Measurements from ENCODE around the gene RBM33. TPM values are rescaled to one million over a fixed set of nuclear protein-coding genes. Genes with fewer than 3 reads are reported as not detected.

The RBM33 gene
- total RNA-seq, 1 donor from 2014 or later: 30.8 TPM

DNA sequence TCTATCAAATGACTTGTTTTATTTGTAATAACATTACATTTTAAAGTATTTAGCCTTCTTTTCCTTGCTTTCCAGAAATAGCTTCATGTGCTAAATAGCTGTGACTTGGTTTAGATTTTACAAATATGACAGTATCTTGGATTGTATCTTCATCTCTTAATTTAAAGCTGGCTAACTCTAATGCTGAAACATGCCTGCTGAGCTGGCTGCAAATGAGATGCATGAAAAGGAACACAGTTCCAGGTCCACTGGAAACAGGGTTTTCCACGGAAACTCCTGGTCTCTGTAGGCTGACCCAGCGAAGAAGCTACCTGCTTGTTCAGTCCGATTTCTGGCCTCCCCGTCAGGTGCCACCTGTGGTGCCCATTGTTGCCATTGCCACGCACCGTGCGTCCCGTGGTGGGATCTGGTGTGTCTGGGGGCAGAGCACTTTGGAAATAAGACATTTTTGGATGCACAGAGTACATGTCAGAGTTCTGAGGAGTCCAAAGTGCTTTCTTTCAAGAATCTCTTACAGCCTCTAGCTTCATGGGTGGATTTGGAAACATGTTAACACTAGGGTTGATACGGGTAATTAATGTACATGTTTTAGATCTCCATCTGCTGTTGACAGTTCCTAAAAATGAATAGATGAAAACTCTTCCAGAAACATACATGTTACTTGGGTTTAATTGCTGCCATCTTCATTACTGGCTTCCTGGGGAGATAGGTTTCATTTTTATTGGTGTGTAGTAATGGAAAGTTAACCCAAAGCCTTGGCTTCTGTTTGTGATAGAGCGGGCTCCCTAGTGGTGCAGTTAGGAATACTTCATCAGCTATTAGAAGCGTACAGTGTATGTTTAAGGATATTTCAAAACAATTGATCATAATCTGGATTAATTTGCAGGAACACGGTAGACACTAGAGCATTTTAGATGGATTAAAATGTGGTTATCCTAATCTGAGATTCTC lies 122.8 kb downstream of the RBM33 start:
- no peak for DNase-seq
- Histone ChIP-seq H3K9me3 (replicated peaks) (no peaks in the 10 kb centered on the region), H3K4me3 (no peak overlapping the region), H3K27me3 (ENCODE audit: low read depth) (no peaks in the 10 kb centered on the region), H3K4me1 (peaks cover 28% of the 10 kb centered on the region), H3K36me3 (peaks cover 68% of the 10 kb centered on the region), H3K27ac (replicated peaks) (no peak overlapping the region)
- TF ChIP-seq, protein P1, sequence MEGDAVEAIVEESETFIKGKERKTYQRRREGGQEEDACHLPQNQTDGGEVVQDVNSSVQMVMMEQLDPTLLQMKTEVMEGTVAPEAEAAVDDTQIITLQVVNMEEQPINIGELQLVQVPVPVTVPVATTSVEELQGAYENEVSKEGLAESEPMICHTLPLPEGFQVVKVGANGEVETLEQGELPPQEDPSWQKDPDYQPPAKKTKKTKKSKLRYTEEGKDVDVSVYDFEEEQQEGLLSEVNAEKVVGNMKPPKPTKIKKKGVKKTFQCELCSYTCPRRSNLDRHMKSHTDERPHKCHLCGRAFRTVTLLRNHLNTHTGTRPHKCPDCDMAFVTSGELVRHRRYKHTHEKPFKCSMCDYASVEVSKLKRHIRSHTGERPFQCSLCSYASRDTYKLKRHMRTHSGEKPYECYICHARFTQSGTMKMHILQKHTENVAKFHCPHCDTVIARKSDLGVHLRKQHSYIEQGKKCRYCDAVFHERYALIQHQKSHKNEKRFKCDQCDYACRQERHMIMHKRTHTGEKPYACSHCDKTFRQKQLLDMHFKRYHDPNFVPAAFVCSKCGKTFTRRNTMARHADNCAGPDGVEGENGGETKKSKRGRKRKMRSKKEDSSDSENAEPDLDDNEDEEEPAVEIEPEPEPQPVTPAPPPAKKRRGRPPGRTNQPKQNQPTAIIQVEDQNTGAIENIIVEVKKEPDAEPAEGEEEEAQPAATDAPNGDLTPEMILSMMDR (IDR thresholded peaks at IDR 0.05; ENCODE audit: borderline replicate concordance): no peak
- intact Hi-C loops (cut with micrococcal nuclease): no loop called here

DNA sequence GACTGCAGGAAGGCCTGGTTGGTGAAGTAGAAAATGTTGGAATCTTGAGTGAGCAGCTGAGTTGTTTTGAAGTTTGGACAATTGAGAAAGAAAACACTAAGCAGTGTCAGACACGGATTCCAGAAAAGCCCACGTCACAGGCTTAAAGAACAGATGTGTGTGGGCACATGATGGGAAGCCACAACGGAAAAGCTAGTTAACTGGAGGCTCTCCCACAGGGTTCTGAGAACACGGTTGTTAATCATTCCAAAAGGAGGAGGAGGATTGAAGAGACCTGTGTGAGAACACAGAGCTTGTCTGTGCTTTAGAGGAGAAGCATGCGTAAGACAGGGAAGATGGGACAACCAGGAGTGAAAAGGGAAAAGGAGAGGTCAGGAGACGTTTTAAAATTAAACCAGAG lies 125.2 kb downstream of the RBM33 start:
- H3K9me3 ChIP-seq (replicated peaks): no peaks in the 10 kb centered on the region
- H3K27me3 ChIP-seq (ENCODE audit: low read depth): no peaks in the 10 kb centered on the region
- peaks cover 79% of the 10 kb centered on the region for H3K36me3 ChIP-seq
- TF ChIP-seq, protein P1 (IDR thresholded peaks at IDR 0.05; ENCODE audit: borderline replicate concordance): no peak
- no peak for DNase-seq
- intact Hi-C loops (cut with micrococcal nuclease): loop anchor here (2.0 kb wide), 1 partner anchor 171 kb away; no protein-coding TSS in a partner anchor
- no peak overlapping the region for H3K4me3 ChIP-seq
- peaks cover 4% of the 10 kb centered on the region for H3K4me1 ChIP-seq
- H3K27ac ChIP-seq (replicated peaks): no peak overlapping the region

DNA sequence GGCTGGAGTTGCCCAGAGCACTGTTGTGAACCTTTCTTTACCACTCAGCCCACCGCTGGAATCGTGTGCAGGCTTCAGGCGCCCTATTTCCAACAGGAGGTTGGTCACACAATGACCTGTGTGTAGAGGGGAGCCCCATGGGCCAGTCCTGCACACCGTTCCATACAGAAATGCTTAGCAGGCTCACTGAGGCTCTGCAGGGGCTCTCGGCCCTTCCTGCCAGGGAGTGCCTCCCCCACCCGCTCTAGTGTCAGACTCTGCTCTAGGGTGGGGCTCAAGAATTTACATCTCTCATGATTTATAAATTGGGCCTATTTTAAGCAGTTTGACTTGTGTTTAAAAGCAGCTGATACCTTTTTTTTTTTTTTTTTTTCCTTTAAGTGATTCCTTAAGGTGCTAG lies 125.8 kb downstream of the RBM33 start:
- H3K4me1 ChIP-seq: no peaks in the 10 kb centered on the region
- no peaks in the 10 kb centered on the region for H3K27me3 ChIP-seq (ENCODE audit: low read depth)
- peaks cover 79% of the 10 kb centered on the region for H3K36me3 ChIP-seq
- DNase-seq: no peak
- TF ChIP-seq, protein P1 (IDR thresholded peaks at IDR 0.05; ENCODE audit: borderline replicate concordance): no peak
- no peak overlapping the region for H3K27ac ChIP-seq (replicated peaks)
- no peak overlapping the region for H3K4me3 ChIP-seq
- intact Hi-C loops (cut with micrococcal nuclease): no loop called here
- H3K9me3 ChIP-seq (replicated peaks): no peaks in the 10 kb centered on the region

DNA sequence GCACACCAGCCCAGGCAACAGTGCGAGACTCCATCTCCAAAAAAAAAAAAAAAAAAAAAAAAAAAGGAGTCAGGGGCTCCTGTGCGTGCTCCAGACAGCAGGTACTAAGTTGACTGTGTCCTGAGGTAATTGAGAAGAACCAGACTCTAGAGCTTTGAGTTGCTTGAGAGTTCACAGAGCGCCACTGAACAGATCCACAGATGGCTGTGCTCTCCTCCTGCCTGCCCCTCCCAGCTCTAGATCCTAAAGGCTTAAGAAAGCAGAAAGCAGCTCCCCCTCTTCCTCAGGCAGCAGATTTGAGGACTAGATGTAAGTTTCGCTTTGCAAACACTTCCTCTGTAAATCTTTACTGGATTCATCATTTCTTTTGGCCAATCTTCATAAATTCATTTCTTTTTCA lies 129.1 kb downstream of the RBM33 start:
- Histone ChIP-seq H3K36me3 (peaks cover 79% of the 10 kb centered on the region), H3K27ac (replicated peaks) (no peak overlapping the region), H3K4me1 (peaks cover 6% of the 10 kb centered on the region), H3K27me3 (ENCODE audit: low read depth) (no peaks in the 10 kb centered on the region), H3K4me3 (no peak overlapping the region), H3K9me3 (replicated peaks) (no peaks in the 10 kb centered on the region)
- TF ChIP-seq, protein P1 (IDR thresholded peaks at IDR 0.05; ENCODE audit: borderline replicate concordance): no peak
- no peak for DNase-seq
- intact Hi-C loops (cut with micrococcal nuclease): no loop called here

DNA sequence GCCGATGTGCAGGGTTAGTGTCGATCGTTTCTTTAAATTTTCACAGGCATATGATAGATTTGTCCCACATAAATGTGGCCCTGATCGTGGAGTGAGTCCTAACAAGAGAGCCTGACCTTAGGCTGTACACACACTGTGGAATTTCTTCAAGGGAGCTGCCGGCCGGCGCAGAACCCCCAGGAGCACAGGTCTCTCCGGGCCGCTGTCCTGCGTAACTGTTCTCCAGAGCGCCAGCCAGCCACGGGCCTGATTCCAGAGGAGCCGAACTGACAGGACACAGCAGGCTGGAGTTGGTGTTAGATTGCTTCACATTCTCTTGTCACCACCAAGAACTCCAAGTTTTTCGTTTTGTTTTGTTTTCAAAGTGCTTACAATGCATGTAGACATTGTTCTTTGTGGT lies 130.5 kb downstream of the RBM33 start:
- no peaks in the 10 kb centered on the region for H3K27me3 ChIP-seq (ENCODE audit: low read depth)
- peaks cover 78% of the 10 kb centered on the region for H3K36me3 ChIP-seq
- no peak overlapping the region for H3K4me3 ChIP-seq
- TF ChIP-seq, protein P1 (IDR thresholded peaks at IDR 0.05; ENCODE audit: borderline replicate concordance): no peak
- no peaks in the 10 kb centered on the region for H3K9me3 ChIP-seq (replicated peaks)
- peaks cover 6% of the 10 kb centered on the region for H3K4me1 ChIP-seq
- DNase-seq: no peak
- intact Hi-C loops (cut with micrococcal nuclease): no loop called here
- no peak overlapping the region for H3K27ac ChIP-seq (replicated peaks)
